ENCODE data around the gene FERMT3. TPM values are rescaled to one million over a fixed set of nuclear protein-coding genes. Genes with fewer than 3 reads are reported as not detected.

Gene FERMT3
- total RNA-seq, 1 experiment from 2014 or later: 4.3 TPM

- H3K27ac Mint-ChIP-seq (ENCODE audit: unreplicated experiment): peak overlapping the region; percentile 39
- H3K9me3 ChIP-seq: no peaks in the 10 kb centered on the region
- H3K27me3 Mint-ChIP-seq (ENCODE audit: insufficient read depth, unreplicated experiment): no peaks in the 10 kb centered on the region
- H3K9me3 Mint-ChIP-seq (ENCODE audit: unreplicated experiment): no peaks in the 10 kb centered on the region
- CTCF ChIA-PET: no interaction called here
- DNase-seq: peak in 1 of 2 experiments; percentile 45
- intact Hi-C loops (cut with micrococcal nuclease; ENCODE audit: unreplicated experiment): no loop called here
- BruUV-seq (replicated peaks): no TSS peak
- no peaks in the 10 kb centered on the region for H3K27me3 ChIP-seq (replicated peaks; ENCODE audit: control insufficient read depth, insufficient read depth, low read length)
- H3K4me1 ChIP-seq: peaks cover 25% of the 10 kb centered on the region
- TF ChIP-seq, protein P1, sequence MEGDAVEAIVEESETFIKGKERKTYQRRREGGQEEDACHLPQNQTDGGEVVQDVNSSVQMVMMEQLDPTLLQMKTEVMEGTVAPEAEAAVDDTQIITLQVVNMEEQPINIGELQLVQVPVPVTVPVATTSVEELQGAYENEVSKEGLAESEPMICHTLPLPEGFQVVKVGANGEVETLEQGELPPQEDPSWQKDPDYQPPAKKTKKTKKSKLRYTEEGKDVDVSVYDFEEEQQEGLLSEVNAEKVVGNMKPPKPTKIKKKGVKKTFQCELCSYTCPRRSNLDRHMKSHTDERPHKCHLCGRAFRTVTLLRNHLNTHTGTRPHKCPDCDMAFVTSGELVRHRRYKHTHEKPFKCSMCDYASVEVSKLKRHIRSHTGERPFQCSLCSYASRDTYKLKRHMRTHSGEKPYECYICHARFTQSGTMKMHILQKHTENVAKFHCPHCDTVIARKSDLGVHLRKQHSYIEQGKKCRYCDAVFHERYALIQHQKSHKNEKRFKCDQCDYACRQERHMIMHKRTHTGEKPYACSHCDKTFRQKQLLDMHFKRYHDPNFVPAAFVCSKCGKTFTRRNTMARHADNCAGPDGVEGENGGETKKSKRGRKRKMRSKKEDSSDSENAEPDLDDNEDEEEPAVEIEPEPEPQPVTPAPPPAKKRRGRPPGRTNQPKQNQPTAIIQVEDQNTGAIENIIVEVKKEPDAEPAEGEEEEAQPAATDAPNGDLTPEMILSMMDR (IDR thresholded peaks at IDR 0.05; ENCODE audit: insufficient read depth in 1 of 2, low read depth in 1 of 2, low read length in 1 of 2, severe bottlenecking in 1 of 2, unreplicated experiment in 1 of 2): no peak
- no peaks in the 10 kb centered on the region for H3K4me1 Mint-ChIP-seq (ENCODE audit: low read depth, unreplicated experiment)
- no peaks in the 10 kb centered on the region; the same call in 1 of the 2 replicates for H3K36me3 ChIP-seq (ENCODE audit: control insufficient read depth, insufficient read depth, low read length)
- H3K4me3 ChIP-seq (ENCODE audit: low read depth, low read length): peak overlapping the region; percentile 99
- H3K36me3 Mint-ChIP-seq (ENCODE audit: insufficient read depth, unreplicated experiment): peaks cover 18% of the 10 kb centered on the region
- peak overlapping the region; percentile 81 for H3K4me3 Mint-ChIP-seq (ENCODE audit: unreplicated experiment)
- POLR2A ChIA-PET: interaction anchor here (0.6 to 1.3 kb wide), 2 partner anchors 17 to 39 kb away, joined by 3 to 7 read pairs; partner anchors contain the start of gene STIP1
Measured at GRCh38 chr11:64224891-64225607, 18.5 kb downstream of the FERMT3 start.

DNA sequence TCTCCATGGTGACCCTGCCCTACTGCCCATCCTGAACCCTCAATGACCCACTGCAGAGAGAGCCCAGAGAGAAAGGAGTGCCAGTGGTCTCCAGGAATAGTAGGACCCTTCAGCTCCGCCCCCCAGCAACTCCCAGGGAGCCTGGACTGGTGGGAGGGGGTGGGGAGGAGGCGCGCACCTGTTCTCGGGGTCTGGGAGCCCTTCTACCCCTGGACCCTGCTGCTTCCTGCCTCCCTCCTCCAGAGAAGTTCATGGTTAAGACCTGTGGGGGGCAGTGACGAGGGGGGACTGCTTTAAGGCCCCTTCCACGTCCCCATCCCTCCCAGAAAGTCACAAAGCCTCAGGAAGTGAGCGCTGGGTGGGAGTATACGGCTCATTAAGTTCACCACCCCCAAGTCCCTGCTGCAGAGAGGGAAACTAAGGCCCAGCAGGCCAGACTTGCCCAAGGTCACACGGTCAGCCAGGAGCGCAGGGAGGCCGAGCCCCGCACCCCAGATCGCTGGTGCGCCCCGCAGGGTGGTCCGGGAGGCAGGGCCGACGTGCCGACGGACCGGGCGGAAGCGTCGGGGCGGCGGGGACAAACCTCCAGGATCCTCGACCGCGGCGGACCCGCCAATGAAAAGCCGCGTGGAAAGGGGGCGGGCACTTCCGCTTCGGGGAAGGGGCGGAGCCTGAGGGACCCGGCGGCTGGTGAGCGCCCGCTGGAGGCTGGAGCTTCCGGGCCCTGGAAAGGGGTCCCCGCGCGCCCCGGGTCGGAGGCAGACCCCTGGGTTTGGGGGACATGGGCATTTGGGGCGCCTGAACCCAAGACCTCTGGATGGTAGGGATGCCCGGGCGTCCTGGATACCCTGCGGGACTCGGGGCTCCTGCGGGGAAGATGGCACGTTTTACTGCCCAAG is 19.3 kb downstream of the FERMT3 start, which contains the start of the genes NUDT22 and TRPT1:
Gene NUDT22, plus strand, starts transcription at position 667 of the 899 bp plus-strand sequence. CDS start 379 bp downstream, outside the sequence.
Gene TRPT1, minus strand, starts transcription at position 579 of the 899 bp plus-strand sequence. Its CDS starts 326 bp downstream, at position 253.
- Mint-ChIP-seq H3K9me3 (ENCODE audit: unreplicated experiment) (no peaks in the 10 kb centered on the region), H3K27me3 (ENCODE audit: insufficient read depth, unreplicated experiment) (no peaks in the 10 kb centered on the region), H3K4me1 (ENCODE audit: low read depth, unreplicated experiment) (no peaks in the 10 kb centered on the region), H3K36me3 (ENCODE audit: insufficient read depth, unreplicated experiment) (peaks cover 23% of the 10 kb centered on the region), H3K4me3 (ENCODE audit: unreplicated experiment) (peak within 1 kb of the TSS; percentile 81), H3K27ac (ENCODE audit: unreplicated experiment) (peak within 1 kb of the TSS; percentile 39)
- H3K9me3 ChIP-seq: no peaks in the 10 kb centered on the region
- no peaks in the 10 kb centered on the region; the same call in 1 of the 2 replicates for H3K36me3 ChIP-seq (ENCODE audit: control insufficient read depth, insufficient read depth, low read length)
- intact Hi-C loops (cut with micrococcal nuclease; ENCODE audit: unreplicated experiment): no loop called here
- TSS peak; percentile 41 for BruUV-seq (replicated peaks)
- peak within 1 kb of the TSS; percentile 99 for H3K4me3 ChIP-seq (ENCODE audit: low read depth, low read length)
- no peaks in the 10 kb centered on the region for H3K27me3 ChIP-seq (replicated peaks; ENCODE audit: control insufficient read depth, insufficient read depth, low read length)
- CTCF ChIA-PET: interaction anchor here (0.6 to 1.5 kb wide), 5 partner anchors 21 to 365 kb away, joined by 3 to 7 read pairs (median 5); partner anchors contain the start of gene ESRRA
- TF ChIP-seq, protein P1 (IDR thresholded peaks at IDR 0.05; ENCODE audit: insufficient read depth in 1 of 2, low read depth in 1 of 2, low read length in 1 of 2, severe bottlenecking in 1 of 2, unreplicated experiment in 1 of 2): peak; percentile 28 to 29
- peaks cover 26% of the 10 kb centered on the region for H3K4me1 ChIP-seq
- DNase-seq: peak; percentile 82 to 92
- POLR2A ChIA-PET: interaction anchor here (1.0 to 1.3 kb wide), 3 partner anchors 15 to 78 kb away, joined by 4 to 11 read pairs (median 7); partner anchors contain the start of genes FKBP2 and STIP1
